ENCODE measurements around the gene RIT2. TPM values are rescaled to one million over a fixed set of nuclear protein-coding genes. Genes with fewer than 3 reads are reported as not detected.

Gene RIT2
- total and polyA plus RNA-seq, 8 donors, result not detected

- intact Hi-C loops (cut with DNase I; ENCODE audit: low total_unique reads), result no loop called here
- 83 to 91% (median 88%) methylated on average over 5 of the region's 5 CpGs for WGBS, 5 donors
Observed at GRCh38 chr18:43159086-43159770, 43.7 kb upstream of the RIT2 start.

DNA sequence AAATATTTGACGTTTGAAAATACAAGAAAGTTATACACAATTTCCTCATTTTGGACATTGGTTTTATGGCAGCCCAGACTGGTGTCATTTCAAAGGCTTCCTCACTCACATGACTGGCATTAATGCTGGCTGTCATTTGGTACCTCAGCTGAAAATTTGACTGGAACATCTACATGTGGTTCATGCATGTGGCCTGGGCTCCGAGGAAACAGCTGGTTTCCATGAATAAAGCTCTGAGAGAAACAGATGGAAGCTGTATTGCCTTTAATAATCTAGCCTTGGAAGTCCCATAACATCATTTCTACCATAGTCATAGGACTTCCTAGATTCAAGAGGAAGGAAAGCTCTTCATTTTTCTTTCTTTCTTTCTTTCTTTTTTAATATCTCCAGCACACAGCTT is 42.9 kb upstream of the RIT2 start:
- intact Hi-C loops (cut with DNase I; ENCODE audit: low total_unique reads), result no loop called here
- TF ChIP-seq POLR2AphosphoS5 (IDR thresholded peaks at IDR 0.05), result no peak
- TF ChIP-seq, protein P1, sequence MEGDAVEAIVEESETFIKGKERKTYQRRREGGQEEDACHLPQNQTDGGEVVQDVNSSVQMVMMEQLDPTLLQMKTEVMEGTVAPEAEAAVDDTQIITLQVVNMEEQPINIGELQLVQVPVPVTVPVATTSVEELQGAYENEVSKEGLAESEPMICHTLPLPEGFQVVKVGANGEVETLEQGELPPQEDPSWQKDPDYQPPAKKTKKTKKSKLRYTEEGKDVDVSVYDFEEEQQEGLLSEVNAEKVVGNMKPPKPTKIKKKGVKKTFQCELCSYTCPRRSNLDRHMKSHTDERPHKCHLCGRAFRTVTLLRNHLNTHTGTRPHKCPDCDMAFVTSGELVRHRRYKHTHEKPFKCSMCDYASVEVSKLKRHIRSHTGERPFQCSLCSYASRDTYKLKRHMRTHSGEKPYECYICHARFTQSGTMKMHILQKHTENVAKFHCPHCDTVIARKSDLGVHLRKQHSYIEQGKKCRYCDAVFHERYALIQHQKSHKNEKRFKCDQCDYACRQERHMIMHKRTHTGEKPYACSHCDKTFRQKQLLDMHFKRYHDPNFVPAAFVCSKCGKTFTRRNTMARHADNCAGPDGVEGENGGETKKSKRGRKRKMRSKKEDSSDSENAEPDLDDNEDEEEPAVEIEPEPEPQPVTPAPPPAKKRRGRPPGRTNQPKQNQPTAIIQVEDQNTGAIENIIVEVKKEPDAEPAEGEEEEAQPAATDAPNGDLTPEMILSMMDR (IDR thresholded peaks at IDR 0.05), result no peak
- TF ChIP-seq POLR2A (IDR thresholded peaks at IDR 0.05), result no peak
- TF ChIP-seq EP300 (IDR thresholded peaks at IDR 0.05), result no peak
- H3K36me3 ChIP-seq, result no peaks in the 10 kb centered on the region
- no peaks in the 10 kb centered on the region for H3K9me3 ChIP-seq
- H3K27me3 ChIP-seq, result no peaks in the 10 kb centered on the region
- no peaks in the 10 kb centered on the region for H3K4me1 ChIP-seq
- H3K4me3 ChIP-seq, result no peak overlapping the region
- 58 to 79% (median 72%) methylated on average over 2 of the region's 2 CpGs for WGBS, 5 donors
- no peak overlapping the region for H3K27ac ChIP-seq
- DNase-seq, result no peak

More at GRCh38 chr18:43159086-43159770, 43.7 kb upstream of the RIT2 start:
- Histone ChIP-seq H3K4me3 (no peak overlapping the region), H3K4me1 (no peaks in the 10 kb centered on the region), H3K27ac (no peak overlapping the region), H3K27me3 (no peaks in the 10 kb centered on the region), H3K36me3 (no peaks in the 10 kb centered on the region), H3K9me3 (peaks cover 0 to 4% (median 1%) of the 10 kb centered on the region in 4 donors)
- TF ChIP-seq POLR2AphosphoS5 (IDR thresholded peaks at IDR 0.05), result no peak
- TF ChIP-seq EP300 (IDR thresholded peaks at IDR 0.05), result no peak
- no peak for TF ChIP-seq POLR2A (IDR thresholded peaks at IDR 0.05)
- TF ChIP-seq, protein P1 (IDR thresholded peaks at IDR 0.05), result no peak
- peak in 1 of 2 donors; percentile 12 for DNase-seq

- no peak overlapping the region for H3K4me3 ChIP-seq
- DNase-seq, result no peak
- no peaks in the 10 kb centered on the region for H3K9me3 ChIP-seq
- intact Hi-C loops (cut with DNase I; ENCODE audit: low total_unique reads), result no loop called here
- 84 to 88% (median 88%) methylated on average over 3 of the region's 3 CpGs for WGBS, 5 donors
- TF ChIP-seq POLR2A (IDR thresholded peaks at IDR 0.05), result no peak
- TF ChIP-seq EP300 (IDR thresholded peaks at IDR 0.05), result no peak
- TF ChIP-seq, protein P1 (IDR thresholded peaks at IDR 0.05), result no peak
- TF ChIP-seq POLR2AphosphoS5 (IDR thresholded peaks at IDR 0.05), result no peak
- H3K27me3 ChIP-seq, result no peaks in the 10 kb centered on the region
- H3K4me1 ChIP-seq, result no peaks in the 10 kb centered on the region
- H3K27ac ChIP-seq, result no peak overlapping the region
- H3K36me3 ChIP-seq, result no peaks in the 10 kb centered on the region
Observed at GRCh38 chr18:43155842-43156241, 40.4 kb upstream of the RIT2 start.

GRCh38 chr18:43148231-43148630 is 32.7 kb upstream of the RIT2 start:
- no peaks in the 10 kb centered on the region for H3K4me1 ChIP-seq
- H3K9me3 ChIP-seq, result no peaks in the 10 kb centered on the region
- no peak for DNase-seq
- no peak overlapping the region for H3K4me3 ChIP-seq
- TF ChIP-seq POLR2A (IDR thresholded peaks at IDR 0.05) (no peak), POLR2AphosphoS5 (IDR thresholded peaks at IDR 0.05) (no peak)
- TF ChIP-seq, protein P1 (IDR thresholded peaks at IDR 0.05), result no peak
- no peaks in the 10 kb centered on the region for H3K27me3 ChIP-seq
- H3K27ac ChIP-seq, result no peak overlapping the region
- no peaks in the 10 kb centered on the region for H3K36me3 ChIP-seq
- WGBS, 5 donors, result 69 to 79% (median 71%) methylated on average over 2 of the region's 2 CpGs
- intact Hi-C loops (cut with DNase I; ENCODE audit: low total_unique reads), result no loop called here
